Smooth muscle cell (in vitro differentiated cells): ENCODE measurements around the gene JADE1. TPM values are rescaled to one million over a fixed set of nuclear protein-coding genes. Genes with fewer than 3 reads are reported as not detected.

ENCODE experiments used
- DNase-seq: peaks from one replicate; lab custom pipeline; 2025; ENCODE audit not compliant: unreplicated experiment; lab: John Stamatoyannopoulos, UW
- H2AFZ ChIP-seq: fragments of 200-600 bp; sonication (generic); 2 replicates; pipeline ENCODE4 v1.6.0; 2016; ENCODE audit warnings: antibody characterized with exemption, low read depth, mild to moderate bottlenecking
- H3F3A ChIP-seq: fragments of 200-600 bp; sonication (generic); 2 replicates; pipeline ENCODE4 v1.6.0; 2017; ENCODE audit warnings: antibody characterized with exemption, low read depth
- H3K27ac ChIP-seq: fragments of 200-600 bp; sonication (generic); 2 replicates; pipeline ENCODE4 v1.5.1; 2016; ENCODE audit warnings: low read depth, mild to moderate bottlenecking
- H3K27me3 ChIP-seq: fragments of 200-600 bp; sonication (generic); 2 replicates; pipeline ENCODE4 v1.6.1; 2016; ENCODE audit warnings: low read depth, mild to moderate bottlenecking
- H3K36me3 ChIP-seq: fragments of 200-600 bp; sonication (generic); 2 replicates; pipeline ENCODE4 v1.5.1; 2016; ENCODE audit warnings: low read depth
- H3K4me1 ChIP-seq: fragments of 200-600 bp; sonication (generic); 2 replicates; pipeline ENCODE4 v1.5.1; 2016; ENCODE audit warnings: low read depth
- H3K4me2 ChIP-seq: fragments of 200-600 bp; sonication (generic); 2 replicates; pipeline ENCODE4 v1.6.0; 2016; ENCODE audit warnings: mild to moderate bottlenecking
- H3K4me3 ChIP-seq: fragments of 200-600 bp; sonication (generic); 2 replicates; pipeline ENCODE4 v1.5.1; 2016; ENCODE audit warnings: mild to moderate bottlenecking
- H3K79me2 ChIP-seq: fragments of 200-600 bp; sonication (generic); 2 replicates; pipeline ENCODE4 v1.6.0; 2016; ENCODE audit warnings: low read depth, mild to moderate bottlenecking
- H3K9ac ChIP-seq: fragments of 200-600 bp; sonication (generic); 2 replicates; pipeline ENCODE4 v1.6.0; 2016; ENCODE audit warnings: low read depth
- H3K9me3 ChIP-seq: fragments of 200-600 bp; sonication (generic); replicated peaks from 2 replicates; pipeline ENCODE4 v1.5.1; 2016; ENCODE audit warnings: low read depth
- H4K20me1 ChIP-seq: fragments of 200-600 bp; sonication (generic); 2 replicates; pipeline ENCODE4 v1.6.0; 2016; ENCODE audit warnings: low read depth
- WGBS: methylation state at CpG from one replicate; pipeline ENCODE4 v1.1.7; 2016; ENCODE audit warnings: low lambda C conversion rate; 5-methylcytosine and 5-hydroxymethylcytosine counted together
- polyA plus RNA-seq: library from polyadenylated mRNA; unstranded; fragments of >200 nt; fragmentation: Nextera tagmentation; extraction: Ambion mirVana; gene quantifications from 2 replicates; pipeline ENCODE4 v1.2.1, GENCODE V29; 2016
- total RNA-seq: library from RNA; depleted of rRNA; stranded (reverse); fragments of >200 nt; gene quantifications from 2 replicates; pipeline ENCODE4 v1.2.3, GENCODE V29; 2014
- TF ChIP-seq, protein P1 (sequence below): fragments of 200-600 bp; sonication (generic); IDR thresholded peaks from 2 replicates; pipeline ENCODE4 v1.5.1; 2017; ENCODE audit warnings: borderline replicate concordance, mild to moderate bottlenecking, antibody characterized with exemption; ENCODE audit not compliant: insufficient read depth, poor library complexity, severe bottlenecking

JADE1 gene
- total and polyA plus RNA-seq, 2 experiments from 2014 or later = 7.4 to 9.8 TPM

DNA sequence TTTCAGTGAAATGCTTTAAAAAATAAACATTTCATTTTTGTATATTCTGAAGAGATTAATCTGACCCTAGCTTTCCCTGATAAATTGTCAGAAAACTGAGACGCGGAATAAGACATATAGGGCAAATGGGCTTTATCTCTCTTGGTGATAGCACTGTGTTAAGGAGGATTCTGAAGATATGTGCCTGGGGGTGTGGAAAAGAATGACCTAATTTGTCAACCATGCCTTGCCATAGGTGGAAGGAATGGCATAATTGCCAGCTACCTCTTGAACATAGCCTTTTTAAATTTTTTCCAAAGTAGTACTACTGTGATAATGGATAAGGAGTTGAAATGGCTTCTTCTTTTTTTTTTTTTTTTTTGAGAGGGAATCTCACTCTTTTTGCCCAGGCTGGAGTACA lies 11.7 kb downstream of the JADE1 start:
- DNase-seq = no peak
- H3K4me2 ChIP-seq = no peak overlapping the region
- no peak overlapping the region for H2AFZ ChIP-seq
- H3F3A ChIP-seq = no peaks in the 10 kb centered on the region
- H3K27ac ChIP-seq = no peak overlapping the region
- H3K36me3 ChIP-seq = no peaks in the 10 kb centered on the region
- WGBS = 19% methylated on average over 2 of the region's 2 CpGs
- H3K9ac ChIP-seq = no peak overlapping the region
- H3K27me3 ChIP-seq = no peaks in the 10 kb centered on the region
- peaks cover 81% of the 10 kb centered on the region for H3K79me2 ChIP-seq
- H4K20me1 ChIP-seq = no peaks in the 10 kb centered on the region
- TF ChIP-seq, protein P1, sequence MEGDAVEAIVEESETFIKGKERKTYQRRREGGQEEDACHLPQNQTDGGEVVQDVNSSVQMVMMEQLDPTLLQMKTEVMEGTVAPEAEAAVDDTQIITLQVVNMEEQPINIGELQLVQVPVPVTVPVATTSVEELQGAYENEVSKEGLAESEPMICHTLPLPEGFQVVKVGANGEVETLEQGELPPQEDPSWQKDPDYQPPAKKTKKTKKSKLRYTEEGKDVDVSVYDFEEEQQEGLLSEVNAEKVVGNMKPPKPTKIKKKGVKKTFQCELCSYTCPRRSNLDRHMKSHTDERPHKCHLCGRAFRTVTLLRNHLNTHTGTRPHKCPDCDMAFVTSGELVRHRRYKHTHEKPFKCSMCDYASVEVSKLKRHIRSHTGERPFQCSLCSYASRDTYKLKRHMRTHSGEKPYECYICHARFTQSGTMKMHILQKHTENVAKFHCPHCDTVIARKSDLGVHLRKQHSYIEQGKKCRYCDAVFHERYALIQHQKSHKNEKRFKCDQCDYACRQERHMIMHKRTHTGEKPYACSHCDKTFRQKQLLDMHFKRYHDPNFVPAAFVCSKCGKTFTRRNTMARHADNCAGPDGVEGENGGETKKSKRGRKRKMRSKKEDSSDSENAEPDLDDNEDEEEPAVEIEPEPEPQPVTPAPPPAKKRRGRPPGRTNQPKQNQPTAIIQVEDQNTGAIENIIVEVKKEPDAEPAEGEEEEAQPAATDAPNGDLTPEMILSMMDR = no peak
- H3K4me1 ChIP-seq = peaks cover 20% of the 10 kb centered on the region
- no peak overlapping the region for H3K4me3 ChIP-seq
- no peaks in the 10 kb centered on the region for H3K9me3 ChIP-seq

DNA sequence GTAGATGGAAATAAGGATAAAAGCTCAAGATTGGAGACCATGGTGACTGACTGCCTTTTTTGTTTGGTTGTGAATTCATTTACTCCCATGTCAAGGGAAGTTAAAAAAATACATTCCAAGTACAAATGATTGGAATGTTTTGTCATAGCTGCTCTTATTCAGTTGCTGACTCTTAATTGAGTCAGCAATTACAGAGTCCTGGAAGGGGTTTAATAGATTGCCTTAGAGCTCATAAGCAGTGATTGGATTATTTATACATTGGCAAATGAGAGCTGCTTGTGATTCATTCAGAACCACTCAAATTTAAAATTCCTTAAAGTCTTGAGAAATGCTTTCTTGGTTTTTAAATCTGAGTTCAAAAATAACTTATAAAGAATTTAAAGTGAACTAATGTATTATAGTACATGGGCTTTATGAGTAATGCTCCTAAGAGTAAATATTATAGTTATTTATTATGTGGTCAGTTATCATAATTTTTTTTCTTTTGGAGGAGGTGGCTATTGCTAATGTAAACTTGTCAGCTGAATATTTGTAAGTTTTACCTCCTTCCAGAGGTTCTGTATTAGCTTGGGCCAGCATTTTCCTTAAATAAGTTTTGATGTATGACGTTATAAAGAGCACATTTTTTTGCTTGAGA lies 13.6 kb downstream of the JADE1 start:
- H3K9ac ChIP-seq = no peak overlapping the region
- peak overlapping the region; percentile 70 for H3K27ac ChIP-seq
- WGBS = 86% methylated on average over 1 of the region's 1 CpG
- H3K4me2 ChIP-seq = peak overlapping the region; percentile 57
- TF ChIP-seq, protein P1 = no peak
- H3K4me1 ChIP-seq = peaks cover 20% of the 10 kb centered on the region
- peak overlapping the region; percentile 46 for H2AFZ ChIP-seq
- no peaks in the 10 kb centered on the region for H3K27me3 ChIP-seq
- no peaks in the 10 kb centered on the region for H4K20me1 ChIP-seq
- H3K4me3 ChIP-seq = no peak overlapping the region
- H3K36me3 ChIP-seq = no peaks in the 10 kb centered on the region
- no peak for DNase-seq
- peaks cover 81% of the 10 kb centered on the region for H3K79me2 ChIP-seq
- H3K9me3 ChIP-seq = no peaks in the 10 kb centered on the region
- H3F3A ChIP-seq = no peaks in the 10 kb centered on the region

DNA sequence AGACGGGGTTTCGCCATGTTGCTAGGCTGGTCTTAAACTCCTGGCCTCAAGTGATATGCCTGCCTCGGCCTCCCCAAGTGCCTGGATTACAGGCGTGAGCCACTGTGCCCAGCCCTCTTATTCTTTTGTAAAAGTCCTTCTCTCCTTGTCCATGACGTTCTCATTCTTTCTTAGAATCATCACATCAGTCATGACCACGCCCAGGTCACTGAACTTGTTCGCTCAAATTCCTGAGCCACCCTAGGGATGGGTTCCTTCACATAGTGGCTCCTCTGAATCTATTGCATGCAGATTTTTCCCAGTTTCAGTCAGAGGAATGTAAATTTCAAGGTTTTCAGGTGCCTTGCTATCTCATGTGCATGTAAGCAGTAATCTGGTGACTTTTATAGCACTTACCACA lies 15.7 kb downstream of the JADE1 start:
- Histone ChIP-seq H3K36me3 (no peaks in the 10 kb centered on the region), H3K27me3 (no peaks in the 10 kb centered on the region), H3K4me1 (peaks cover 20% of the 10 kb centered on the region), H3K4me3 (no peak overlapping the region), H3K9me3 (no peaks in the 10 kb centered on the region), H3K79me2 (peaks cover 89% of the 10 kb centered on the region), H3F3A (no peaks in the 10 kb centered on the region), H4K20me1 (no peaks in the 10 kb centered on the region), H3K27ac (peak overlapping the region; percentile 21), H3K9ac (no peak overlapping the region), H3K4me2 (no peak overlapping the region), H2AFZ (no peak overlapping the region)
- DNase-seq = no peak
- 91% methylated on average over 7 of the region's 7 CpGs for WGBS
- TF ChIP-seq, protein P1 = no peak

DNA sequence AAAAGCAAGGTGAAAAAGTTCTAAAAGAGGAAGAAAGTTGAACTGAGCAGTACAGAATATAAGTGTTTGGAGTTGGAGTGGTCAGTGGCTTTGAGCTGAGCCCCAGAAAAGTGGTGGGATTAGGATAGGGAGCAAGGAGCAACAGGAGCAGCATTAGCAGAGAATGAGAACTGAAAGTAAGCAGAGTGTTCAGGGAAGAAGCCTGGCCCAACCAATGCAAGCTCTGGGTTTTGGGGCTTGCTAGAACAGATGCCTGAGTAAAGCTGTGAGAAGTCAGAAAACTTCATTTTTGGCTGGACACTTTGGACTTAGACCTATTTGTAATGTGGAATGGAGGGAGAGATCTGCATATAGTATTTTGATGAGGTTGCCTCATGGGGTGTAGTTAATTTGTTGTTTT lies 17.8 kb downstream of the JADE1 start:
- Histone ChIP-seq H3K4me2 (no peak overlapping the region), H2AFZ (no peak overlapping the region), H3K27ac (no peak overlapping the region)

More for the DNA sequence above, 17.8 kb downstream of the JADE1 start:
- Histone ChIP-seq H3K4me1 (peaks cover 36% of the 10 kb centered on the region), H3K36me3 (no peaks in the 10 kb centered on the region), H3K9ac (no peak overlapping the region), H3F3A (peaks cover 6% of the 10 kb centered on the region), H4K20me1 (no peaks in the 10 kb centered on the region), H3K79me2 (peaks cover 76% of the 10 kb centered on the region), H3K4me3 (no peak overlapping the region), H3K27me3 (no peaks in the 10 kb centered on the region), H3K9me3 (no peaks in the 10 kb centered on the region)
- no peak for DNase-seq
- TF ChIP-seq, protein P1 = no peak
